ENCODE results near the gene LIN28B.

LIN28B gene

DNA sequence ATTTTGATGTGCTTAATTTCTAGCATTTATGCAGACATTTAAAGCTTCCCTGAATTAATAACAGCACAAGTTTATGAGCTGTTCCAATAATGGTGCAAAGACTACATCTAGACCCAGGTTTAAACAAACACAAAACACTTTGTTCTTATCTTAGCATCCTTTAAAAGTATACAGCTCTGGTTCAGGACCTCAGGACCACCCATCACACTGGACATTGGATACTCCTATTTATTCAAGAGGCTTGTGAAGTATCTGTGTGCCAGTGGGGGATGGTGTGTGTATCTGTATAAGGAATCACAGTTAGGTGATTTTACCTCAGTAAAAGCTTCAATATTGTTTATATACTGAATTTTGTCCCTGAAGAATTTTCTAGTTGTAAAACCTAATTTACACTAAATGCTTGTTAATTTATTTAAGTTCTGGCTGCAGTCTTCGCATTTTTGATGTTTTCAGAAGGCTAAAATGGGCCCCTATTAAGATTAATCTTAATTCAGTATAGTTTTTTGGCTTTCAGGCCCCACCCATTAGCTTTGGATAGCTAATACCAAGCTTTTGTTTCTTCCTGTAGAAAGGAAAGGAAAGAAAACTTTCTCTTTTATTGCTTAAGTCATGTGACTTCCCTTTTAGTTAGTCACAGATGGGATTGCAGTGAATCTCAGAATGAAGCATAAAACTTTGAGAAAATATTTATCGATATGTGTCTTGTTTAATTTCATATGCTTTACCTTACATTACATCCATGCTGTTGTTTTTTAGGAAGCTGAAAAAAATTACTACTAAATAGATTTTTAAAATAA is 13.1 kb downstream of the LIN28B start (continued):
- TF ChIP-seq PRDM10 (tag by site-specific recombination; IDR thresholded peaks at IDR 0.05) (no peak), ZNF24 (tag by site-specific recombination; IDR thresholded peaks at IDR 0.05) (no peak), ZNF654 (tag by site-specific recombination; IDR thresholded peaks at IDR 0.05; ENCODE audit: low read depth) (no peak), ZIC2 (tag by site-specific recombination; IDR thresholded peaks at IDR 0.05) (no peak), ZBTB21 (tag by site-specific recombination; IDR thresholded peaks at IDR 0.05) (no peak), ZNF624 (tag by site-specific recombination; IDR thresholded peaks at IDR 0.05) (no peak), TCF7L2 (IDR thresholded peaks at IDR 0.05; ENCODE audit: borderline replicate concordance, low read depth, low read length) (peak; percentile 82), ZNF548 (tag by site-specific recombination; IDR thresholded peaks at IDR 0.05) (no peak)
- TF ChIP-seq, protein P1, sequence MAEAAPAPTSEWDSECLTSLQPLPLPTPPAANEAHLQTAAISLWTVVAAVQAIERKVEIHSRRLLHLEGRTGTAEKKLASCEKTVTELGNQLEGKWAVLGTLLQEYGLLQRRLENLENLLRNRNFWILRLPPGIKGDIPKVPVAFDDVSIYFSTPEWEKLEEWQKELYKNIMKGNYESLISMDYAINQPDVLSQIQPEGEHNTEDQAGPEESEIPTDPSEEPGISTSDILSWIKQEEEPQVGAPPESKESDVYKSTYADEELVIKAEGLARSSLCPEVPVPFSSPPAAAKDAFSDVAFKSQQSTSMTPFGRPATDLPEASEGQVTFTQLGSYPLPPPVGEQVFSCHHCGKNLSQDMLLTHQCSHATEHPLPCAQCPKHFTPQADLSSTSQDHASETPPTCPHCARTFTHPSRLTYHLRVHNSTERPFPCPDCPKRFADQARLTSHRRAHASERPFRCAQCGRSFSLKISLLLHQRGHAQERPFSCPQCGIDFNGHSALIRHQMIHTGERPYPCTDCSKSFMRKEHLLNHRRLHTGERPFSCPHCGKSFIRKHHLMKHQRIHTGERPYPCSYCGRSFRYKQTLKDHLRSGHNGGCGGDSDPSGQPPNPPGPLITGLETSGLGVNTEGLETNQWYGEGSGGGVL (tag by site-specific recombination; IDR thresholded peaks at IDR 0.05) = no peak

GRCh38 chr6:104973404-104973803 is 16.5 kb downstream of the LIN28B start:
- ChIA-PET CTCF (no interaction called here), POLR2A (no interaction called here)
- Histone ChIP-seq H3K27ac (ENCODE audit: extremely low read depth, low read depth, low read length) (no peak overlapping the region), H3K4me1 (ENCODE audit: control insufficient read depth, insufficient read depth, low read length) (peaks cover 21% of the 10 kb centered on the region), H3K9me3 (ENCODE audit: control insufficient read depth, insufficient read depth, low read depth, low read length) (no peaks in the 10 kb centered on the region), H3K36me3 (ENCODE audit: control insufficient read depth in 2 of 2, insufficient read depth in 1 of 2, low read length in 2 of 2) (no peaks in the 10 kb centered on the region; a peak in 1 of 3 replicates), H3K4me3 (ENCODE audit: low read depth, low read length) (no peak overlapping the region)
- TF ChIP-seq ZNF768 (tag by site-specific recombination; IDR thresholded peaks at IDR 0.05) (no peak), GLIS2 (tag by site-specific recombination; IDR thresholded peaks at IDR 0.05) (no peak), ZNF600 (tag by site-specific recombination; IDR thresholded peaks at IDR 0.05) (no peak), ZNF658 (tag by site-specific recombination; IDR thresholded peaks at IDR 0.05) (no peak), ZNF626 (tag by site-specific recombination; IDR thresholded peaks at IDR 0.05) (no peak), TRIM28 (IDR thresholded peaks at IDR 0.05; ENCODE audit: borderline replicate concordance, low read length) (no peak), ZNF510 (tag by site-specific recombination; IDR thresholded peaks at IDR 0.05; ENCODE audit: insufficient replicate concordance) (no peak), ZNF677 (tag by site-specific recombination; IDR thresholded peaks at IDR 0.05) (no peak), ZNF561 (tag by site-specific recombination; IDR thresholded peaks at IDR 0.05; ENCODE audit: borderline replicate concordance) (no peak), KLF9 (tag by site-specific recombination; IDR thresholded peaks at IDR 0.05; ENCODE audit: low read depth) (no peak), ZFP3 (tag by site-specific recombination; IDR thresholded peaks at IDR 0.05; ENCODE audit: low read depth) (no peak), ZBTB20 (tag by site-specific recombination; IDR thresholded peaks at IDR 0.05) (no peak), ZNF140 (tag by site-specific recombination; IDR thresholded peaks at IDR 0.05) (no peak), ZNF266 (tag by site-specific recombination; IDR thresholded peaks at IDR 0.05; ENCODE audit: low read depth) (no peak), BCL6B (tag by site-specific recombination; IDR thresholded peaks at IDR 0.05) (no peak), ZNF416 (tag by site-specific recombination; IDR thresholded peaks at IDR 0.05) (no peak)
- TF ChIP-seq, protein P2, sequence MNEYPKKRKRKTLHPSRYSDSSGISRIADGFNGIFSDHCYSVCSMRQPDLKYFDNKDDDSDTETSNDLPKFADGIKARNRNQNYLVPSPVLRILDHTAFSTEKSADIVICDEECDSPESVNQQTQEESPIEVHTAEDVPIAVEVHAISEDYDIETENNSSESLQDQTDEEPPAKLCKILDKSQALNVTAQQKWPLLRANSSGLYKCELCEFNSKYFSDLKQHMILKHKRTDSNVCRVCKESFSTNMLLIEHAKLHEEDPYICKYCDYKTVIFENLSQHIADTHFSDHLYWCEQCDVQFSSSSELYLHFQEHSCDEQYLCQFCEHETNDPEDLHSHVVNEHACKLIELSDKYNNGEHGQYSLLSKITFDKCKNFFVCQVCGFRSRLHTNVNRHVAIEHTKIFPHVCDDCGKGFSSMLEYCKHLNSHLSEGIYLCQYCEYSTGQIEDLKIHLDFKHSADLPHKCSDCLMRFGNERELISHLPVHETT (tag by site-specific recombination; IDR thresholded peaks at IDR 0.05) = no peak

All from HEK293 (cell line).